Measurements from ENCODE around the gene LRRC55.

DNA sequence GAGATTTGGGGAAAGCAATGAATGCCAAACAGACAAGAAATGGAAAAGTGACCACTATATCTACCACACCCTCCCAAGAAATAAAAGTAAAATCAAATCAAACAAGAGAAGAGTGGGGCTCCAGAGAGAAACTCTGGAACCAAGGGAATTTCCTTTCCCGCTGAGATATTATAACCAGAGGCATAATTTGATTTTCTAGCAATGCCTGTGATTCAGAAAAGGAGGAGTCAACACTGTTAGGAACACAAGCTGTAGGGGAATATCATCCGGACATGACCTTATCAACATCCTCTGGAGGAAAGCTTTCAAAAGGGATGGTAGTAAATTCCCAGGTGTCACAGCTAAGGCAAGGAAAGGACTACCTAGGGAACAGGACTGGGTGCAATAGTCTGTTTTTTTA lies 29.6 kb upstream of the LRRC55 start:
- TF ChIP-seq CTCF (IDR thresholded peaks at IDR 0.05) (no peak), EP300 (IDR thresholded peaks at IDR 0.05) (no peak)
